ENCODE measurements around the gene PTPRQ. TPM values are rescaled to one million over a fixed set of nuclear protein-coding genes. Genes with fewer than 3 reads are reported as not detected.

The PTPRQ gene
- total RNA-seq, 6 experiments from 2014 or later, result 0.12 to 0.81 (median 0.22) TPM; not detected in 1

GRCh38 chr12:80698256-80698655, 254.2 kb downstream of the PTPRQ start:
- Histone ChIP-seq H3K27me3 (no peaks in the 10 kb centered on the region), H3K4me1 (peaks cover 0 to 23% (median 6%) of the 10 kb centered on the region in 4 donors), H3K9me3 (no peaks in the 10 kb centered on the region), H3K27ac (peak overlapping the region; percentile 46 to 79 (median 77)), H3K4me3 (no peak overlapping the region), H3K36me3 (no peaks in the 10 kb centered on the region)
- 65% methylated on average over 7 of the region's 7 CpGs for WGBS (ENCODE audit: insufficient coverage, low coverage, low lambda C conversion rate, missing lambda C conversion rate)
- TF ChIP-seq POLR2A (IDR thresholded peaks at IDR 0.05) (no peak), CTCF (IDR thresholded peaks at IDR 0.05) (no peak)
- intact Hi-C loops (cut with DNase I), result no loop called here
- DNase-seq, result no peak
- ATAC-seq, result no peak

- Histone ChIP-seq H3K27me3 (no peaks in the 10 kb centered on the region), H3K27ac (peak overlapping the region in 1 of 3 donors; percentile 79), H3K36me3 (no peaks in the 10 kb centered on the region), H3K4me1 (peaks cover 0 to 30% (median 9%) of the 10 kb centered on the region in 4 donors), H3K4me3 (no peak overlapping the region), H3K9me3 (no peaks in the 10 kb centered on the region)
- DNase-seq, result no peak
- WGBS (ENCODE audit: insufficient coverage, low coverage, low lambda C conversion rate, missing lambda C conversion rate), result 59% methylated on average over 7 of the region's 7 CpGs
- ATAC-seq, result no peak
- intact Hi-C loops (cut with DNase I), result no loop called here
- no peak for TF ChIP-seq POLR2A (IDR thresholded peaks at IDR 0.05)
- TF ChIP-seq CTCF (IDR thresholded peaks at IDR 0.05), result no peak
Measured at GRCh38 chr12:80698847-80699542, 255.0 kb downstream of the PTPRQ start.

GRCh38 chr12:80700327-80700726, 256.3 kb downstream of the PTPRQ start:
- H3K9me3 ChIP-seq, result no peaks in the 10 kb centered on the region
- H3K36me3 ChIP-seq, result no peaks in the 10 kb centered on the region
- no peak for DNase-seq
- WGBS (ENCODE audit: insufficient coverage, low coverage, low lambda C conversion rate, missing lambda C conversion rate), result 26% methylated on average over 2 of the region's 2 CpGs
- TF ChIP-seq CTCF (IDR thresholded peaks at IDR 0.05) (no peak), POLR2A (IDR thresholded peaks at IDR 0.05) (no peak)
- H3K4me3 ChIP-seq, result no peak overlapping the region
- no peak overlapping the region for H3K27ac ChIP-seq
- no peaks in the 10 kb centered on the region for H3K27me3 ChIP-seq
- peaks cover 0 to 36% (median 12%) of the 10 kb centered on the region in 4 donors for H3K4me1 ChIP-seq
- ATAC-seq, result peak in 3 of 4 donors; percentile 12 to 26 (median 22)
- intact Hi-C loops (cut with DNase I), result no loop called here

GRCh38 chr12:80701388-80701787, 257.4 kb downstream of the PTPRQ start:
- ATAC-seq, result no peak
- 38% methylated on average over 2 of the region's 2 CpGs for WGBS (ENCODE audit: insufficient coverage, low coverage, low lambda C conversion rate, missing lambda C conversion rate)
- TF ChIP-seq CTCF (IDR thresholded peaks at IDR 0.05), result no peak
- no peak for TF ChIP-seq POLR2A (IDR thresholded peaks at IDR 0.05)

More at GRCh38 chr12:80701388-80701787, 257.4 kb downstream of the PTPRQ start:
- Histone ChIP-seq H3K4me3 (no peak overlapping the region), H3K27me3 (no peaks in the 10 kb centered on the region), H3K9me3 (no peaks in the 10 kb centered on the region), H3K27ac (no peak overlapping the region), H3K36me3 (no peaks in the 10 kb centered on the region), H3K4me1 (peaks cover 0 to 36% (median 12%) of the 10 kb centered on the region in 4 donors)
- no peak for DNase-seq
- intact Hi-C loops (cut with DNase I), result no loop called here

Measured in right lobe of liver (tissue), 6 donors.